Stimulated activated CD4-positive, alpha-beta T cell treated with anti-CD3 and anti-CD28 coated beads, Interleukin-1b, Interleukin-23, amount 100 ng/mL, for 4 hours (primary cell): ENCODE data around the gene ST3GAL2.
"Not testable (repeated sequence)": the region's sequence is repeated elsewhere in the genome, so short reads cannot be mapped to it uniquely, and the experiment has no call there.

Experiments
- DNase-seq, 2 donors: peaks; one replicate each; pipeline ENCODE4 v3.0.0-alpha.2; 2020; ENCODE audit warnings: low read depth in 2 of 2

ST3GAL2 gene

DNA sequence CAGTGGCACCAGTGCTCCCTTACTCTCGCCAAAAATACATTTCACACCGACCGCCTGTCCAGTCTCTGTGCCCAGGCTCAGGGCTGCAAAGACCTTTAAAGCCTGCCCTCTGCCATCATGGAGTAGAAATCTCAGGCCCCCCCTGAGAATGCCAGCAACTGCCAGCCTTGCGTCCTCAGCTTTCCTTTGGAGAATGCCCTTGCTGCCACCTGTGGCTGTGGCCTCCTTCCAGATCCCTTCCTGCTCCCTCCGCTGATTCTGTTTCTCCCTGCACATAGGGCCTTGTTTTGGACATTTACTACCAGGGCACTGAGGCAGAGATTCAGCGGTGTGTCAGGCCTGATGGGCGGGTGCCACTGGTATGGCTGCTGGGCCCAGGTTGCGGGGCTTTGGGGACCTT, 28.7 kb upstream of the ST3GAL2 start:
- no peak for DNase-seq

DNA sequence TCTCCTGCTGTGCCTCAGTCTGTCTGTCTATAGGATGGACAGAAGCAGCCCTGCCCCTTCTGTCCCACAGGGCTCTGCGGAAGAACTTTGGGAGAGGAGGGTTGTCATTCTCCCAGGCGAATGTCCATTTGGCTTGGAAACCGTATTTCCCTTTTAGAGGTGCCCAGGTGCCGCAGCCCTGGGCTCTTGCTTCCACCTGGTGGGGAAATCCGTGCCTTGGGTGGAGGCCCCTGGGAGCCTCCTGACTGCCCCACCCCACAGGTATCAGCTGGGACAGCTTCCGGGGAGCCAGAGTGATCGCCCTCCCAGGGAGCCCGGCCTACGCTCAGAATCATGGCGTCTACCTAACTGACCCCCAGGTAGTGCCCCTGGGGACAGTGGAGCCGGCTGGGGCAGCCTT, 28.2 kb upstream of the ST3GAL2 start:
- no peak for DNase-seq

GRCh38 chr16:70466805-70467076, 27.8 kb upstream of the ST3GAL2 start:
- no peak for DNase-seq

DNA sequence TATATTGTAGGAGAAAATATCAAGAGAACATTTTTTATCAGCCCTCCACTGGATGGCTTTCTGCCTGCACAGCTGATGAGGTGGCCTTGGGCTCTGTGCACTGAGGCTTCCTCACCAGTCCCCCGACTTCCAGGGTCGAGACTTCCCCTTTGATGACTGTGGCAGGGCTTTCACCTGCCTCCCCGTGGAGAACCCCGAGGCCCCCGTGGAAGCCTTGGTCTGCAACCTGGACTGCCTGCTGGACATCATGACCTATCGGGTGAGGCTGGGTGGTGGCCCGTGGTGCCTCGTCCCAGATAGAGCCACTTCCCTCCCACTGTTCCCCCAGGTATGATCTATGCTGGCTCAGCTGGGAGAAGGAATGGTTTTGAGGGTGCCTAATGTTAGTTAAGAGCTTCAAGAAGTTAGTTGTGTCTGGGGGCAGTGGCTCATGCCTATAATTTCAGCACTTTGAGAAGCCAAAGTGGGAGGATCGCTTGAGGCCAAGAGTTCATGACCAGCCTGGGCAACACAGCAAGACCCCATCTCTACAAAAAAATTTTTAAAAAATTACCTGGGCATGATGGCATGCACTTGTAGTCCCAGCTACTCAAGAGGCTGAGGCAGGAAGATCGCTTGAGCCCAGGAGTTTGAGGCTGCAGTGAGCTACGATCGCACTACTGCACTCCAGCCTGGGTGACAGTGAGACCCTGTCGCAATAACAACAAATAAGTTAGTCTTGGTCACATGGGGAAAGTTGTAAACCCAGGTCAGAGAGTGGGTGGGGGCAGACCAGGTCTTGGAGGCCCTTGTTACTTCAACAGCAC, 27.3 kb upstream of the ST3GAL2 start:
- DNase-seq: no peak

DNA sequence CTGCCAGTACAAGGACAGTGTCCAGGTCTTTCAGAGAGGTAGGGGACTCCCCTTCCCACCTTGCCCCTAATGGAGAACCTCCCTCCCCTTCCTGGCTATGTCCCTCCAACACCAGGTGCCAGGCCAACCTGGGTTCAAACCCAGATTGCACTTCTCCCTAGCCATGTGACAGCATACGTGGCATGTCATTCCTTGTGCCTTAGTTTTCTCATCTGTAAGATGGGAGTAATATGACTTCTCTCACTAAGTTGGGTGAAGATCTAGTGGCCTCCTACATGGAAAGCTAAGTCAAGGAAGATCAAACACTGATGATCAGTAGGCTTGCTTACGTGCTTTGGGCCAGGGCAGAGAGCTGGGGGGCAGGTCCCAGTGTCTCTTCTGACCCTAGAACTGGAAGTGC, 24.3 kb upstream of the ST3GAL2 start:
- DNase-seq: no peak

DNA sequence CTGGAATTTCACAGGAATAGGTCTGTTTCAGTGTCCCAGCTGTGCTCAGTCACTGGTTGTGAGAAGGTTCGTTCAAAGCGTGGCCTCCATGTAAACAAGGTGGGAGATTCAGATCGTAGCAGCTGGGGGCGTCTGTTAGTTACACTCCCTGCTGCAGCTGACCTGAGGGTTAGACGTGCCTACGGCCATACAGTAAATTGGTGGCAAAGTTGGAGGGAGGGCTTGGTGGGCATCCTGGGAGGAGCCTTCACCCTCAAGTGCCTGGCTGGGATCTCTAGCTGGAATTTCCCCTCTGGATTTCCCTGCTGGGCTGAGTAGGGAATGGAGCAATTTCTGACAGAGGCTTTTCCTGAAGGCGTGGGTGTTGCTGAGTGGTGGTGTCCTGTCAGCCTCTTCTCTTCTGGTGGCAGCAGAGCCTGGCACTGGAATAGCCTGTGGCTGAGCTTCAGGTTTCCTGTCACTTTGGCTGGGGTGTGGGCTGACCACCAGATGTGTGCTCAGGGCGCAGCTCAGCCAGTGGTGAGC, 21.9 kb upstream of the ST3GAL2 start:
- no peak for DNase-seq

- no peak for DNase-seq
Measured at GRCh38 chr16:70457446-70458166, 18.7 kb upstream of the ST3GAL2 start.

- DNase-seq: no peak
Measured at GRCh38 chr16:70455910-70456309, 17.0 kb upstream of the ST3GAL2 start.

- DNase-seq: peak; percentile 59 to 62
Measured at GRCh38 chr16:70454222-70455034, 15.5 kb upstream of the ST3GAL2 start, which contains the start of gene FCSK. FCSK (plus strand) TSS chr16:70454595; CDS start chr16:70463191, 8,596 bp downstream.

DNA sequence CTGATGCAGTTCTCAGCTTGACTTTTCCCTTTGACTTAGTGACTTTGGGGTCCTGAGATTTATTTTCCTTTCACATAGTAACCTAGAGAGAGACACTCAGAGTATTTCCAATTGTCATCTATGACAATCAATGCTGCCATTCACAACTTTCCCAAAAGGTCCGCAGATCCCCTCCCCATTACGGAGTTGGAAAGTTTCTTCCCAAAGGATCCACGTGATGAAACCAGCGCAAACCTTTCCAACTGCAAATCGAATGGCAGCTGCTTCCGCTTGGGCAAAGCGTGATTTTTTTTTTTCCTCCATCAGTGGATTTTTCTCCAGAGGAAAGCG, 15.0 kb upstream of the ST3GAL2 start:
- DNase-seq: no peak

GRCh38 chr16:70453117-70453891, 14.4 kb upstream of the ST3GAL2 start:
- no peak for DNase-seq

- DNase-seq: not testable (repeated sequence)
Measured at GRCh38 chr16:70451004-70451340, 12.1 kb upstream of the ST3GAL2 start.

DNA sequence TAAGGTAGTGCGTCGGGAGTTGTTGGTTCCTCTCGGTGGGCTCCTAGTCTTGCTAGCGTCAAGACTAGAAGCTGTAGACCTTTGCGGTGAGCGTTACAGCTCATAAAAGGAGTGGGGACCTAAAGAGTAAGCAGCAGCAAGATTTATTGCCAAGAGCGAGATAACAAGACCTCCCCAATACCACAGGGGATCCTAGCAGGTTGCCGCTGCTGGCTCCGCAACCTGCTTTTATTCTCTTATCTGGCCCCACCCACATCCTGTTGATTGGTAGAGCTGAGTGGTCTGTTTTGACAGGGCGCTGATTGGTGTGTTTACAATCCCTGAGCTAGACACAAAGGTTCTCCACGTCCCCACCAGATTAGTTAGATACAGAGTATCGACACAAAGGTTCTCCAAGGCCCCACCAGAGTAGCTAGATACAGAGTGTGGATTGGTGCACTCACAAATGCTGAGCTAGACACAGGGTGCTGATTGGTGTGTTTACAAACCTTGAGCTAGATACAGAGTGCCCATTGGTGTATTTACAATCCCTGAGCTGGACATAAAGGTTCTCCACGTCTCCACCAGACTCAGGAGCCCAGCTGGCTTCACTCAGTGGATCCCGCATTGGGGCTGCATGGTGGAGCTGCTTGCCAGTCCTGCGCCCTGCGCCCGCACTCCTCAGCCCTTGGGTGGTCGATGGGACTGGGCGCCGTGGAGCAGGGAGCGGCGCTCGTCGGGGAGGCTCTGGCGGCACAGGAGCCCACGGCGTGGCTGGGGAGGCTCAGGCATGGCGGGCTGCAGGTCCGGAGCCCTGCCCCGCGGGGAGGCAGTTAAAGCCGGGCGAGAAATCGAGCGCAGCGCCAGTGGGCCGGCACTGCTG, 11.5 kb upstream of the ST3GAL2 start:
- not testable (repeated sequence) for DNase-seq

DNA sequence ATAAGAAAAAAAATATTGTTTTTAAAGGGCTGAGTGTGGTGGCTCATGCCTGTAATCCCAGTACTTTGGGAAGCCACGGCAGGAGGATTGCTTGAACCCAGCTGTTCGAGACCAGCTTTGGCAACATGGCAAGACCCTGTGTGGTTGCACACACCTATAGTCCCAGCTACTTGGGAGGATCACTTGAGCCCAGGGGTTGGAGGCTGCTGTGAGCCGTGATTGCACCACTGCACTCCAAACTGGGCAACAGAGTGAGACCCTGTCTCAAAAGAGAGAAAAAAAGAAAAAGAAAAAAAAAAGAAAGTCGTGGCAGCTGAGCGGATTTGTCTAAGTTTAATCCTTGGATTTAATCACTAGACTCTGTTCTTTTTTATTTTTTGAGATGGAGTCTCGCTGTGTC, 9.2 kb upstream of the ST3GAL2 start:
- DNase-seq: no peak

GRCh38 chr16:70444249-70445063, 5.6 kb upstream of the ST3GAL2 start:
- DNase-seq: no peak

DNA sequence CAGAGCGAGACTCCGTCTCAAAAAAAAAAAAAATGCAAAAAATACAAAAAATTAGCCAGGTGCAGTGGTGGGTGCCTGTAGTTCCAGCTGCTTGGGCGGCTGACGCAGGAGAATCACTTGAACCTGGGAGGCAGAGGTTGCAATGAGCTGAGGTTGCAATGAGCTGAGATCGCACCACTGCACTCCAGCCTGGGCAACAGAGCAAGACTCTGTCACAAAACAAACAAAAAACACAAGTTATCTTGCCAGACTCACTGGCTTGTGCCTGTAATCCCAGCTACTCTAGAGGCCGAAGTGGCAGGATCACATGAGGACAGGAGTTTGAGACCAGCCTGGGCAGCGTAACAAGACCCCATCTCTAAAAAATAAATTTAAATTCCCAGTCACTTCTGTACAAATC, 3.4 kb upstream of the ST3GAL2 start:
- no peak for DNase-seq

- no peak for DNase-seq
Measured at GRCh38 chr16:70441406-70441990, 2.6 kb upstream of the ST3GAL2 start.

GRCh38 chr16:70440009-70440692, 1.3 kb upstream of the ST3GAL2 start:
- no peak for DNase-seq

- no peak for DNase-seq
Measured at GRCh38 chr16:70438585-70438968, 323 bp downstream of the ST3GAL2 start.
